Stimulated activated CD8-positive, alpha-beta memory T cell treated with anti-CD3 and anti-CD28 coated beads, Interleukin-7, amount 100 ng/mL, for 4 hours (primary cell): ENCODE results near the gene FRMD6.
"Not testable (repeated sequence)": the region's sequence is repeated elsewhere in the genome, so short reads cannot be mapped to it uniquely, and the experiment has no call there.

Experiments used
- DNase-seq, 2 donors: peaks; one replicate each; pipeline ENCODE4 v3.0.0-alpha.2; 2020; ENCODE audit warnings: low read depth in 2 of 2

FRMD6 gene

DNA sequence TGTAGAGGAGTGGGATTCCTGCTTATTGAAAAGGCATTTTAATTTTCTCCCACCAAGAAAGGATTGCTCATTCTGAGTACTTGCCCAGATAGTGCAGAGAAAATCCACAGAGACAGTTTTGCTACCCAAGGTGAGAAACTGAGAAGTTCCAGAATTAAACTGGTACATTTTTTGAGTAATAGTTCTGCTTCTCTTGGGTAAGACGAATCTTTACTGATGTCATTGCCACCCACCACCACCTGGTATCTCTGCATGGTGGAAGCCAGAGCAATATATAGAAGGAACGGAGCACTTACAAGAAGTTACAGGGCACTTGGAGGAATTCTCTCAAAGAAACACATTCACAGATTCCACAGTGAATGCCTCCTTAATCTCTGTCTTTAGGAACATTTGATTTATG lies 20.7 kb upstream of the FRMD6 start:
- DNase-seq: no peak

GRCh38 chr14:51633298-51633697 lies 18.4 kb upstream of the FRMD6 start:
- not testable (repeated sequence) for DNase-seq

DNA sequence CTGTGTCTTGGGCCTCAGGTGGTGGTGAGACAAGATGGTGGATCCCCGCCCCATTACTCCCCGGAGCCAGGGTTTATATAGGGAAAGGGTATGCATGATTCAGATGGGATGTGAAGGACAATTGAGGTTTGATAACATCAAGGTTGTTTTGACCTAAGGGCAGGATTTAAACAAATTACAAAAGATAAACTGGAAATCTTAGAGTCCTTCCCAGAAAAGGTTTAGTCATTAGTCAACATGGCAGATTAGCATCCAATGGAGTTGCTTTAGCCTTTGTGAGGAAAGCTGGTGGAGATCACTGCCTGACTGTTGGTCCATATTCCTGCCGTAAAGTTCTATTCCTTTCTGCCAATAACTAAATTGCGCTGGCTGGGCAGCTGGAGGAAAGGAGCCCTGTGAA lies 15.6 kb upstream of the FRMD6 start:
- DNase-seq: no peak

GRCh38 chr14:51638071-51638944 lies 13.4 kb upstream of the FRMD6 start:
- no peak for DNase-seq

- no peak for DNase-seq
These were observed 11.9 kb upstream of the FRMD6 start for GRCh38 chr14:51639668-51640316.

DNA sequence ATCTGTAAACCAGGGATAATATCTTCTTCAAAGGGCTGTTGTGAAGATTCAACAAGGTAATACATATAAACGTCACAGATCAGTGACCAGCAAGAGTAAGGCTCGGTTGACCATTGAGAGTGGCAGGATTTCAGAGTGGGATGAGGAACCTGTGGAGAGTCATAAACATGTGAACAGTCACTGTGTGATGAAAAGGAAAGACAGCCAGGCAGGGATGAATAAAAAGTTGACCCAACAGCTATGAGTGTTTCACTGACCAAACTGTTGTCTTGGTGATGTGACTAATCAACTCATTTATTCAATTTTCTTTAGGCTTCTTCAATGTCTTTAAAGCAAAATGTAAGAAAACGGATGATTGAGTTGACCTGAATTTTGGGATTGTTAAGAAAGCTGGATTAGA lies 8.6 kb upstream of the FRMD6 start:
- no peak for DNase-seq

DNA sequence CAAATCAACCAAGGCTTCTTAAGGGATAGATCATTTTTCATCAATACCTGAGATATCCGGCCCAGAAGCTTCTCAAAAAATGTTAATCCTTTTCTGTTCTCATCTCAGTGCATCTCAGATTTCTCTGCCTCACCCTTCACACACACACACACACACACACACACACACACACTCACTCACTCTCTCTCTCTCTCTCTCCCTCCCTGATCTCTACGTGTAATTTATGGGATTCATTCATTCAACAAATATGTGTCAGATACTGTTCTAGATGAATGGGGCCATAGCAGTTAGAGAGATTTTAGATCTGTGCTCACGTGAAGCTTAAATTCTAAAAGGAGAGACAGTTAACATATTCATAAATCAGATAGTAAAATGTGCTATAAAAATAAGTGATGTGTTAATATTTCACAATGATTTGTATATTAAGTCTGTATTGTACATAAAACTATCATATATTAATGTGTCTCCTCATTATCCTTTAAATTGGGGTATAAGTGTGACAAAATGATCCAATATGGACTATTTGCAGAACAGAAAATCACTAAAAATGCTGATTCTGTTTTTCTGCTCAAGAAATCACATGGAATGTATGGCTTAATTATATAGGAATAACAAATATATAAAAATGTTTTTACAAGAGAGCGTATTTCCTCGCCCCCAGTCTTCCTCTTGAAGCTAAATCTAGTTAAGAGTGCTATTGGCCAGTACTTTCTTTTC lies 7.3 kb upstream of the FRMD6 start:
- no peak for DNase-seq

- DNase-seq: no peak
These were observed 3.4 kb upstream of the FRMD6 start for GRCh38 chr14:51648296-51648695.

DNA sequence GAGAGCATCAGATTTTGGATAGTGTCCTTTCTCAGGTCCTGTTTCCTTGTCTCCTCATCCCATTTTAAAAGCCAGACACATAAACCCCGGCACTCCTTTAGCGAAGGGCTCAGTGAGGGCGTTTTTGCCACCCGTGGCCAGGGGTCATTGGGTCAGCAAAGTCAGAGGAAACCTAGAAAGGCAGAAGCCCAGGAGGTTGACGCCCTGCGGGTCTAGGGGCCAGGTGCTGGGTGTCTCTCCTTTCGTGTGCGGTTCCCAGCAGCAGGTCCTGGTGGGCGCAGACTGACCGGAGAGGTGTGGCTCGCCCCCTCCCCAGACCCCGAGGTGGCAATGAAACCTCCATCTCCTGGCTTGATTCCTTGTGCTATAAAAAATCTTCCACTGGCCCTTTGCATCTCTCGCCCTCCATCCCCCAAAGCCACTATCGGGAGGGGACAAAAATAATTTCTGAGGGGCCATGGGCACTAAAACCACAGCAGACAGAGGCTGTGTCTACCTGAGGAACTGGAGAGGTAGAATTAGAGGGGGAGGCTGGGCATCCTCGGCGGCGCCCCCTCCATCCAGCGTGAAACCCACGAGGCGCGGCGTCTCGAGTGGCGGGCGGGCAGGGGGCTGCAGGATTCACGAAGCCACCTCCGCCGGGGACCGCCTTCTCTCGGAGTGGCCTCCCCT lies 858 bp upstream of the FRMD6 start:
- no peak for DNase-seq

- DNase-seq: no peak
These were observed 713 bp downstream of the FRMD6 start for GRCh38 chr14:51652168-51653078.

DNA sequence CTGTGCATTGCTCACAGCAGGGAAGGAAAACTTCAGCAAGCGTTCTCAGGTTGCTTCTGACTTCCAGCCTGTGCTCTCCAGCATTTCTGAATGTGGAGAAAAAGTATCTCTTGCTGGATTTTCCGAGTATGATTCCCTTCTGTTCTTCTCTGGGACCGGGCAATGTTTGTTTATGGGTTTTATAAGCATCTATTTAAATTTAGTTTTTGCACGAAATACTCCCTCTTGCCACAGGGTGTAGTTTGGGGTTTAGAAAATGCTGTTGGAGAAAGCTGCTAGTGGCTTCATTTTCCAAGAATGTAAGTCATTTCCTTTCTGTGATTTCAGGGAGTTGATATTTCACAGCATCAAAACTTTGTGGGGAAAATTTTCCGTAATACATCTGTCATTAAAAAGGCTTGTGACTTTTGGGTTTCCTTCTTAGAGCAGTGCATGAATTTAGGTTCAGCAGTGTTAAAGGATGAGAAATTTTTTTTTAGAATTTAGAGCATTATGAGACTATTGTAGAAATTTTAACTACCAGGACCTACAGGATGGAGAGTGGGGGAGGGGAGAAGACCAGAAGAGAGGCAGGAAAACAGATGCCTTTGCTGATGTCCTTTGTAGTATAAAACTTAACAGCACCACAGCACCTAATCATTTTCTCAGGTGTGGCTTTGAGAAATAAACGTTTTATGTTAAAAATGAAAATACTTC lies 1.5 kb downstream of the FRMD6 start:
- no peak for DNase-seq

DNA sequence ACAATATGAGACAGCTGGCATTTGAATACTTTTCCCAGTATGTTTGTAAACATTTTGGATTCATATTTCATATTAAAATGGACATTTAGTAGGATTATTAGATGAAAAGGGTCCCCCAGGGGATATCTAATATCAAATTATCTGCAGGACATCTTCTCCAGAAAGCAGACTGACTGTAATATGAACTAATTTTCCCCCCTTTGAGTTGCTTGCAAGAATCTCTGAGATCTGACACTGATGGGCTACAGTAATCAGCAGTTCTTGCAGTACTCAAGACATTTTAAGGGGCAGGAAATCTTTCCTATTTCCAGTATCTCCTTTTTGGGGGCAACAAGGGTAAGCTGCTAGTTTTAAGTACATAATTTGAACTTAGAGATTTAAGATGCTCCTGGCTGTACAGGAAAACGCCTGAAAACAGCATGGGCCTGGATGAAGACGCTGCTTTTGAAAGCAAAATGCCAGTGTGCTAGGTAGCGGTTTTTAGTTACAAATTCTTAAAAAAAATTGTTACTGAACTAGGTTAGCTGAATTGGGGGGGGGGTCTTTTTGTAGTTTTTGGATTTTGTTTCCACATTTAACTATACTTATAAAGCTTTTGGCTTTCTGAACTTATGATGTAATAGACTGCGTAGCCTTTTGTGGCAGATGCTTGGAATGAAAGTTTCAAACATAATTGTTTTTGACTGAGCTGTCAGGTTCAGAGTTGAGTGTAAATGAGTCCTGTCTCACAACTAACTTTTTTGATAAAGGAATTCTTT lies 2.2 kb downstream of the FRMD6 start:
- no peak for DNase-seq

DNA sequence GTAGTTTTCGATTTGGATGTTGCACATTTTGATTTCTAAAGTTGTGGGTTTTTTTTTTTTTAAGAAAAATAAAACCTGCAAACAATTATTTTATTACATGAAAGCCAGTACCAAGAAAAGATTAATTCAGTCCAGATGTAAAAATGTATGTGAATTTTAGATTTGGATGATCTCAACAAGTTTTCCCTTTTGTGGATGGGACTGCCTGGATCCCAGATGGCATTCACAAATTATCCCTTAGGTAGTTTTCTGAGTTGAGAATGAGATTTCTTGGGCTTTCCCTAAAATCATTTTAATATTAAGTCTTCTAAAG lies 2.8 kb downstream of the FRMD6 start:
- DNase-seq: no peak

DNA sequence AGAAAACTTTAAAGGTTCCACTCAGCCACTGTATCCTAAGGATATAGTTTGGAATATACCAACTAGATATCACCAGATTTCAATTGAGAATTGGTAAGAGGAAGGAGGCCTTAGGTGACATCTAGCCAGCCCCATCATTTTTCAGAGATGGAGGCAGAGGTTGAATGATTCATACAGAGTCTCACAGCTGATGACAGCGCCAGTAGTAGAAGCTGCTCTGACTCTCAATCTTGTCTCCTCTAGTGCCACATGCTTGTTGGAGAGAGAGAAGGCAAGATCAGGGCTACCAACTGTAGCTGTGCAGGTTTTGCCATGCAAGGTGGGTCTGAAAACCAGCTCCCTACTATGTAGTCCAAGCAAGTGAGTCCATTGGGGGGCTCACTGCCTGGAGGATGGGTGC lies 6.1 kb downstream of the FRMD6 start:
- no peak for DNase-seq

DNA sequence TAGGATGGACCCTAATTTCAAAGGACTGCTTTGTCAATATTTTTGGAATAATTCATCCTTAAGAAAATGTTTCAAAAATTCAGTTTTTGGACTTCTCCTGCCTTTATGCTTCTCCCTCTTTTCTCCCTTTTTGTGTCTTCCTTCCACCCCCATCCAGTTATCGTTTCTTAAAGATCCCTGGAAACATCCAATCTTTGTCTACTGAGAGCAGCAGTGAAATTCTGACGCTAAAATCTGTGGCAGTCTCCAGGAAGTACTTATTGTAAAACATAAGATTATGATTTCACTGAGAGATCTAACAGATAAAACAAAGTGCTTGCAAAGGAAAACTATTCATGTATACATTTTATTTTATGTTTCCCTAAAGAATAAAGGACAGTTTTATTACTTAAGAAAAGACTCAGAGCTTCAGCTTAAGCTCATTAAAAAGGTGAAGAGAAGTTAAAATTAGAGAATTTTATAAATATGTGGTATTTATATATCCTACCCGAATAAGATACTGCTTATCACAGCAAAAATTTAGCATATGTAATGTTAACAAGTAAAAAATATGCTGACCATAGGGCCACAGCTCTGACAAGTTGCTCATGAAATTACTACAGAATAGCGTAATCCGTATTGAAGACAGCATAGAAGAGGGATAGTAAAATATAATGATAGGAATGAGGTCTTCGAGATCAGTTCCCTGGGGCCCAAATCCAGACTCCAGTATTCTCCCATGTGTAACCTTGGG lies 6.9 kb downstream of the FRMD6 start:
- no peak for DNase-seq

GRCh38 chr14:51660741-51661140 lies 9.0 kb downstream of the FRMD6 start:
- no peak for DNase-seq

DNA sequence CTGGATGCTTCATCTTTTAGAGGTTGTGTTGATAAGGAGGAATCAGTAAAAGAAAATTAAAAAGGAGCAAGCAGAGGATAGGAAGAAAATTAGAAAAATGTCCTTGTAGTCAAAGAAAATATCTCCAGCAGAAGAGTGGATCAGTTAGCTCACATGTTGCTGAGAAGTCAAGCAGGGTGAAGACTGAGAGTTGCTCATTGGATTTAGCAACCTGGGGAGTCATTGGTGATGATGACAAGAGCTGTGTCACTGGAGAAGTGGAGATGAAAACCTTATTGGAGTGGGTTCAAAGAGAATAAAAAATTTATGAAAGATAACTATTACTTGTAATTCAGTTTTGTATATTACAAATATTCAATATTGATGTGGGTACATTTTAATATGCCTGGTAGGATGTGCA lies 9.8 kb downstream of the FRMD6 start:
- DNase-seq: no peak

DNA sequence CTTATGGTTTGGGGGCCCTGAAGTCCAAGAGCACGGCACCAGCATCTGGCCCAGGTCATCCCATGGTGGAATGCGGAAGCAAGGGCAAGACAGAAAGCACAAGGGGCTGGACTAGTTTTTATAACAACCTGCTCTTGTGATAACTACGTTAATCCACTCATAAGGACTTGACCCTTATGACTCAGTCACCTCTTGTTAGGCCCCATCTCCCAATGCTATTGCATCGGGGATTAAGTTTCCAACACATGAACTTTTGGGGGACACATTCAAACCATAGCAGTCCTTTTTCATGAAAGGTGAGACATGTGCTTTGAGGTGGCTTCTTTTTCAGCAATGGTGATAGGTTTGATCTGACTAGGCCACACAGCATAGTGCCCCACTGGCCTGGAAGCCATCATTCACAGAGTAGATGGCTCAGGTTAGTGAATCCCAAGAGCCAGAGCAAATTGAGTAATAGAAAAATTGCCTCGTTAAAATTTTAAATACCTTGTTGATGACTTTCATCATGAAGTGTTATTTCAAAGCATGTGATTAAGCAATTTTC lies 12.1 kb downstream of the FRMD6 start:
- no peak for DNase-seq

DNA sequence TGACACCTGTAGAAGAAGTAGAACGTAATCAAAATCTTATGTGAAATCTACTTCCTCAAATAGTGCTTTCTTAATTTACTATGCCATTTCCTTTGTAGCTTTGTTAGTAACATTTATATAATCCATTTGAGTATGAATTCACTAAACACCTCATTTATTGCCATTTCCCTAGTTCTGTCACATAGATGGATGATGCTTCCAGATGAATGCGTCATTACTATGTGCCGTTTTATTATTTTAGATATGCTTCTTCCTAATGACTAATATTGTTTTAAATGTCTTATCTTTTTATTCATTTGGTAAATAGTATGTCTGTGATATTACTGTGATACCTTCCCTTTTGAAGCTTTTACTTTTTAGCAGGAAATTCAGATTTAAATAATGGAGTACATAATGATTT lies 14.4 kb downstream of the FRMD6 start:
- no peak for DNase-seq
